Subcutaneous preadipocyte (primary cell): Measurements from ENCODE around the gene STK38. TPM values are rescaled to one million over a fixed set of nuclear protein-coding genes. Genes with fewer than 3 reads are reported as not detected.

Experiments
- small RNA-seq: library from RNA; depleted of rRNA; stranded (forward); fragments of <200 nt; gene quantifications from one replicate; pipeline ENCODE3, GENCODE V24; 2012
- total RNA-seq: library from RNA; depleted of rRNA; stranded (reverse); fragments of >200 nt; gene quantifications from 2 replicates; pipeline ENCODE4 v1.2.3, GENCODE V29; 2012

Gene STK38
- 17.6 and 19.0 TPM in 2 replicates for total RNA-seq

GRCh38 chr6:36546920-36547645, at the start of gene STK38:
STK38 (minus strand) TSS chr6:36547479; CDS start chr6:36540202, 7,277 bp downstream.

GRCh38 chr6:36594029-36594815, 46.9 kb upstream of the STK38 start, which contains the start of gene SRSF3:
SRSF3 (plus strand) TSS chr6:36594362; CDS start chr6:36596763, 2,401 bp downstream.

Small RNA genes within 50 kb of the gene (small RNA-seq; reads per million reads assigned to genes)
- gene RN7SL502P: not detected

Other genes with a start within 250 kb of the STK38 start
- not detected in 2 replicates for gene BNIP5, start 210.6 kb downstream of the STK38 start, total RNA-seq
- 0.20 and 0.37 TPM in 2 replicates for gene ETV7, start 159.8 kb downstream of the STK38 start, total RNA-seq
- under 0.01 TPM in 1 of 2 replicates, not detected in the other for gene PXT1, start 104.6 kb downstream of the STK38 start, total RNA-seq
- 36.4 and 41.2 TPM in 2 replicates for gene KCTD20, start 104.5 kb downstream of the STK38 start, total RNA-seq
- gene SRSF3, start 46.9 kb upstream of the STK38 start, total RNA-seq: 282 and 300 TPM in 2 replicates
- gene CDKN1A, start 131.2 kb upstream of the STK38 start, total RNA-seq: 166 and 200 TPM in 2 replicates
- under 0.01 TPM in 1 of 2 replicates, not detected in the other for gene RAB44, start 150.3 kb upstream of the STK38 start, total RNA-seq